HEK293 (cell line): Measurements from ENCODE around the gene USP32.

Experiments
- CTCF ChIA-PET: fragments of 350-600 bp; formaldehyde crosslinking; extraction: SDS; loops from one replicate; lab custom pipeline; 2021; ENCODE audit warnings: antibody characterized with exemption; lab: Yijun Ruan, JAX
- POLR2A ChIA-PET: fragments of 300-600 bp; formaldehyde crosslinking; extraction: SDS; loops from one replicate; lab custom pipeline; 2020; ENCODE audit warnings: antibody characterized with exemption, inconsistent platforms; lab: Yijun Ruan, JAX
- H3K27ac ChIP-seq: fragments of 200-500 bp; sonication (Bioruptor generic); 2 replicates; pipeline ENCODE4 v1.5.1; 2014; ENCODE audit warnings: low read depth, low read length, control low read depth, inconsistent platforms; ENCODE audit errors: extremely low read depth
- H3K36me3 ChIP-seq, 2 experiments: fragments of 200-500 bp in 1 of 2; sonication (Bioruptor generic) in 1 of 2; 1 replicate in 1 of 2; 2 replicates in 1 of 2; pipeline ENCODE4 v1.5.1; 2014 to 2017; ENCODE audit warnings: inconsistent platforms in 2 of 2, low read length in 2 of 2; ENCODE audit not compliant: control insufficient read depth in 2 of 2, insufficient read depth in 1 of 2
- H3K4me1 ChIP-seq: fragments of 200-500 bp; sonication (Bioruptor generic); 2 replicates; pipeline ENCODE4 v1.5.1; 2014; ENCODE audit warnings: mild to moderate bottlenecking, low read length, inconsistent platforms; ENCODE audit not compliant: control insufficient read depth, insufficient read depth
- H3K4me3 ChIP-seq: 2 replicates; pipeline ENCODE4 v1.5.1; 2011; ENCODE audit warnings: low read depth, mild to moderate bottlenecking, control low read depth, low read length, moderate library complexity
- H3K9me3 ChIP-seq: fragments of 200-500 bp; sonication (Bioruptor generic); 2 replicates; pipeline ENCODE4 v1.5.1; 2014; ENCODE audit warnings: low read depth, low read length, inconsistent platforms; ENCODE audit not compliant: control insufficient read depth, insufficient read depth
- BCL11A ChIP-seq: fragments of 450-650 bp; formaldehyde crosslinking; IDR thresholded peaks from 2 replicates; pipeline ENCODE4 v1.5.1; 2016; ENCODE audit warnings: low read depth, missing biosample characterization, missing genetic modification characterization
- EGR2 ChIP-seq: fragments of 450-650 bp; formaldehyde crosslinking; IDR thresholded peaks from 2 replicates; pipeline ENCODE4 v1.5.1; 2016; ENCODE audit warnings: low read depth, missing biosample characterization, missing genetic modification characterization
- KLF17 ChIP-seq: fragments of 450-650 bp; formaldehyde crosslinking; IDR thresholded peaks from 2 replicates; pipeline ENCODE4 v1.5.1; 2016; ENCODE audit warnings: missing biosample characterization, missing genetic modification characterization
- OVOL3 ChIP-seq: fragments of 450-650 bp; formaldehyde crosslinking; IDR thresholded peaks from 2 replicates; pipeline ENCODE4 v1.5.1; 2016; ENCODE audit warnings: missing biosample characterization, missing genetic modification characterization
- PATZ1 ChIP-seq: fragments of 450-650 bp; formaldehyde crosslinking; IDR thresholded peaks from 2 replicates; pipeline ENCODE4 v1.5.1; 2016; ENCODE audit warnings: missing biosample characterization, missing genetic modification characterization
- PRDM6 ChIP-seq: fragments of 450-650 bp; formaldehyde crosslinking; IDR thresholded peaks from 2 replicates; pipeline ENCODE4 v1.5.1; 2017; ENCODE audit warnings: missing biosample characterization, missing genetic modification characterization
- ZBTB21 ChIP-seq: fragments of 450-650 bp; formaldehyde crosslinking; IDR thresholded peaks from 2 replicates; pipeline ENCODE4 v1.5.1; 2017; ENCODE audit warnings: missing biosample characterization, missing genetic modification characterization
- ZBTB6 ChIP-seq: fragments of 450-650 bp; formaldehyde crosslinking; IDR thresholded peaks from 2 replicates; pipeline ENCODE4 v1.5.1; 2017; ENCODE audit warnings: missing biosample characterization, missing genetic modification characterization
- ZNF184 ChIP-seq: fragments of 450-650 bp; IDR thresholded peaks from 2 replicates; pipeline ENCODE4 v1.5.1; 2018; ENCODE audit warnings: missing biosample characterization, mild to moderate bottlenecking, missing genetic modification characterization
- ZNF19 ChIP-seq: fragments of 450-650 bp; formaldehyde crosslinking; IDR thresholded peaks from 2 replicates; pipeline ENCODE4; 2016; ENCODE audit warnings: missing biosample characterization, missing genetic modification characterization, low read depth
- ZNF292 ChIP-seq: fragments of 450-650 bp; formaldehyde crosslinking; IDR thresholded peaks from 2 replicates; pipeline ENCODE4 v1.5.1; 2016; ENCODE audit warnings: low read depth, missing biosample characterization, missing genetic modification characterization, borderline replicate concordance
- ZNF335 ChIP-seq: fragments of 450-650 bp; formaldehyde crosslinking; conservative IDR thresholded peaks from 2 replicates; pipeline ENCODE4 v1.5.1; 2016; ENCODE audit warnings: missing biosample characterization, missing genetic modification characterization
- ZNF423 ChIP-seq: fragments of 450-650 bp; formaldehyde crosslinking; IDR thresholded peaks from 2 replicates; pipeline ENCODE4 v1.5.1; 2016; ENCODE audit warnings: missing biosample characterization, missing genetic modification characterization
- ZNF658 ChIP-seq: fragments of 450-650 bp; formaldehyde crosslinking; IDR thresholded peaks from 2 replicates; pipeline ENCODE4; 2016; ENCODE audit warnings: missing biosample characterization, missing genetic modification characterization
- ZSCAN16 ChIP-seq: fragments of 450-650 bp; formaldehyde crosslinking; IDR thresholded peaks from 2 replicates; pipeline ENCODE4 v1.5.1; 2016; ENCODE audit warnings: missing biosample characterization, missing genetic modification characterization

Gene USP32

GRCh38 chr17:60371416-60371815 lies 20.5 kb downstream of the USP32 start (continued):
- TF ChIP-seq KLF17 (tag by site-specific recombination), result no peak
- no peak for TF ChIP-seq ZNF292
- TF ChIP-seq ZBTB6 (tag by site-specific recombination), result no peak
- no peak for TF ChIP-seq ZNF423 (tag by site-specific recombination)
- TF ChIP-seq ZNF658 (tag by site-specific recombination), result no peak
- no peak for TF ChIP-seq BCL11A (tag by site-specific recombination)
- TF ChIP-seq, all 188 proteins: peak for 2

GRCh38 chr17:60369727-60370126 lies 22.2 kb downstream of the USP32 start:
- no peaks in the 10 kb centered on the region for H3K9me3 ChIP-seq
- TF ChIP-seq EGR2 (no peak), ZSCAN16 (no peak), ZBTB21 (no peak), OVOL3 (no peak)
- ChIA-PET POLR2A (no interaction called here), CTCF (no interaction called here)
- H3K4me1 ChIP-seq, result peaks cover 25% of the 10 kb centered on the region
- H3K36me3 ChIP-seq, result no peaks in the 10 kb centered on the region; a peak in 2 of 3 replicates
- no peak overlapping the region for H3K4me3 ChIP-seq
- H3K27ac ChIP-seq, result no peak overlapping the region

- Histone ChIP-seq H3K36me3 (no peaks in the 10 kb centered on the region; a peak in 1 of 3 replicates), H3K27ac (no peak overlapping the region)
- POLR2A ChIA-PET, result interaction anchor here (0.6 kb wide), 1 partner anchor 1840 kb away, joined by 3 read pairs; no protein-coding TSS in a partner anchor
- TF ChIP-seq PATZ1 (tag by site-specific recombination) (no peak), ZNF184 (no peak), ZNF19 (no peak), BCL11A (tag by site-specific recombination) (no peak), ZNF335 (tag by site-specific recombination) (no peak)
- TF ChIP-seq, all 188 proteins: peak for 0
- no peak overlapping the region for H3K4me3 ChIP-seq
- CTCF ChIA-PET, result interaction anchor here (0.9 kb wide), 1 partner anchor 9 kb away, joined by 3 read pairs; no protein-coding TSS in a partner anchor
- no peaks in the 10 kb centered on the region for H3K9me3 ChIP-seq
- H3K4me1 ChIP-seq, result peaks cover 7% of the 10 kb centered on the region; the same call in 1 of the 2 replicates
These were observed 28.1 kb downstream of the USP32 start for GRCh38 chr17:60363700-60364405.

- Histone ChIP-seq H3K4me3 (no peak overlapping the region), H3K9me3 (no peaks in the 10 kb centered on the region), H3K36me3 (no peaks in the 10 kb centered on the region; a peak in 1 of 3 replicates), H3K4me1 (0 out of 2 replicates have a peak, but pooled peaks cover 3% of the 10 kb centered on the region), H3K27ac (no peak overlapping the region)
- POLR2A ChIA-PET, result interaction anchor here (0.5 kb wide), 2 partner anchors 25 to 30 kb away, joined by 3 to 4 read pairs; partner anchors contain the start of gene USP32
- CTCF ChIA-PET, result interaction anchor here (0.7 kb wide), 1 partner anchor 131 kb away, joined by 3 read pairs; no protein-coding TSS in a partner anchor
- TF ChIP-seq ZBTB6 (tag by site-specific recombination), result no peak
- TF ChIP-seq PRDM6 (tag by site-specific recombination), result peak; percentile 42
These were observed 29.6 kb downstream of the USP32 start for GRCh38 chr17:60362329-60362728.
